ENCODE measurements around the gene MINPP1.
"Not testable (repeated sequence)": the region's sequence is repeated elsewhere in the genome, so short reads cannot be mapped to it uniquely, and the experiment has no call there.

Gene MINPP1

GRCh38 chr10:87504640-87505365, at the start of gene MINPP1:
Gene MINPP1 (plus strand): TSS chr10:87504893. CDS start chr10:87504916, 23 bp downstream.
- peak; percentile 93 for DNase-seq

DNA sequence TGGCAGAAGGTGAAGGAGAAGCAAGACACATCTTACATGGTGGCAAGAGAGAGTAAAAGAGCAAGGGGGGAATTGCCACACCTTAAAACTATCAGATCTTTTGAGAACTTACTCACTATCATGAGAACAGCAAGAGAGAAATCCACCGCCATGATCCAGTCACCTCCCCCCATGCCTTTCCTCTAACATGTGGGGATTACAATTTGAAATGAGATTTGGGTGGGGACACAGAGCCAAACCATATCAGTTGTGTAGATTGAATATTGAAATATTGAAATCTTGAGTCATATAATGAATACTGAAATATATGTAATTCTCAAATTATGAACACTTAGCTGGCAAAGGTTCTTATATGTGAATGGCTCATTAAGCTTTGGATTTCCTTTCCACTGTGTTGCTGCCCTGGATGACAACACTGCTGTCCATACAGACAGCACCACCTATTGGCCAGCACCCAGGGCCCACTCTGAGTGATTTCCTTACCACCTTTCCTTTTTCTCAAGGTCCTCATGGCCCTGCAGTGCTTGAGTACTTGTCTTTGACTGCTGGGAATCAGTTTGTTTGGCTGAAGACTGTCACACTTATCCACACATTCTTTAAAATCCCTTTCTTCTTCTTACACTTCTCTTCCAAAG, 48.0 kb upstream of the MINPP1 start:
- not testable (repeated sequence) for DNase-seq

DNA sequence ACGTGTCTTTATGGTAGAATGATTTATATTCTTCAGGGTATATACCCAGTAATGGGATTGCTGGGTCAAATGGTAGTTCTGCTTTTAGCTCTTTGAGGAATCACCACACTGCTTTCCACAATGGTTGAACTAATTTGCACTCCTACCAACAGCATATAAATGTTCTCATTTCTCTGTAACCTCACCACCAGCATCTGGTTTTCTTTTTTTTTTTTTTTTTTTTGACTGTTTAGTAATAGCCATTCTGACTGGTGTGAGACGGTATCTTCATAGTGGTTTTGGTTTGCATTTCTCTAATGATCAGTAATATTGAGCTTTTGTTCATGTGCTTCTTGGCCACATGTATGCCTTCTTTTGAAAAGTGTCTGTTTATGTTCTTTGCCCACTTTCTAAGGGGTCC, 42.9 kb upstream of the MINPP1 start:
- not testable (repeated sequence) for DNase-seq

- DNase-seq, result not testable (repeated sequence)
These were observed 37.8 kb upstream of the MINPP1 start for GRCh38 chr10:87466849-87467248.

DNA sequence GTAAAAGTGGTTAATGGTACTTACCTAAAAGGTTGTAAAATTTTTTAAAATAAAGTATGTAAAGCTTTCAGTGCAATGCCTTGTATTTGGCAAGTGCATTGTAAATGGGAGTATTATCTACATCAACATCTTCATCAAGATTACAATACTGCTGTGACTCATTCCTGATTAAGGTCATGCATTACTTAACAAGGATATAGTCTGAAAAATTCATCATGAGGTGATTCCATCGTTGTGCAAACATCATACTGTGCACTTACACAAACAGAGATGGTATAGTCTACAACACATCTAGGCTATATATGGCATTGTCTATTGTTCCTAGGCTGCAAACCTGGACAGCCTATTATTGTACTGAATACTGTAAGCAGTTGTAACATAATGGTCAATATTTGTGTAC, 16.0 kb upstream of the MINPP1 start:
- not testable (repeated sequence) for DNase-seq

DNA sequence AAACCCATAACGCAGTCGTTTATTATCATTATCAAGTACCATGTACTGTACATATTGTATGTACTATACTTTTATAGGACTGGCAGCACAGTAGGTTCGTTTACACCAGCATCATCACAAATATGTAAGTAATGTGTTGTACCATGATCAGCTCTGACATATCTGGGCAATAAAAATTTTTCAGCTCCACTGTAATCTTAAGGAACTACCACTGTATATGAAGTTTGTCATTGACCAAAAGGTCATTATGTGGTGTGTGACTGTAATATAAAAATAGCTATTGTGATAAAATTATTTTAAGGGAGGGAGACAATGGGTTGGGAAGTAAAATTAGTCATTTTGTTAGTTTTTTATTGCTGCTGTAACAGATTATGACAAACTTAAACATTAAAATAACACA, 14.4 kb upstream of the MINPP1 start:
- not testable (repeated sequence) for DNase-seq

DNA sequence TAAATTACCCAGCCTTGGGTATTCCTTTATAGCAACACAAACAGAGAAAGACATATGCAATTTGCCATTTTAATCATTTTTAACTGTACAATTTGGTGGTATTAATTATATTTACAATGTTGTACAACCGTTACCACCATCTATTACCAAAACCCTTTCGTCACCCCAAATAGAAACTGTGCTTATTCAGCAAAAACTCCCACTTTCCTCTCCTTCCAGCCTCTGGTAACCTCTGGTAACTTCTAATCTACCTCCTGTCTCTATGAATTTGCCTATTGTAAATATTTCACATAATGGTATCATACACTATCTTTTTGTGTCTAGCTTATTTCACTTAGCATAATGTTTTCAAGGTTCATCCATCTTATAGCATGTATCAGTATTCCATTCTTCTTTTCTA, 12.2 kb upstream of the MINPP1 start:
- DNase-seq, result not testable (repeated sequence)

DNA sequence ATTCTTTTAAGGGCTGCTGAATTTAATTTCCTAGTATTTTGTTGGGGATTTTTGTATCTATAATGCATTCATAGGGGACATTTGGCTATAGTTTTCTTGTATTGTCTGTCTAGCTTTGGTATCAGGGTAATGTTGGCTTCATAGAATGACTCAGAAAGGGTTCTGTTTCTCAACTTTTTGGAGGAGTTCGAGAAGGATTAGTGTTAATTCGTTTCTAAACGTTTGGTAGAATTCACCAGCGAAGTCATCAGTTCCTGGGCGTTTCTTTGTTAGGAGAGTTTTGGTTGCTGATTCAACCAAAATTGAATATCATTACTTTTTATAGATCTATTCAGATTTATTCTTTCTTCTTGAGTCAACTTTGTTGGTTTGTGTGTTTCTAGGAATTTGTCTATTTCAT, 9.2 kb upstream of the MINPP1 start:
- DNase-seq, result not testable (repeated sequence)

GRCh38 chr10:87497386-87497785, 7.3 kb upstream of the MINPP1 start:
- DNase-seq, result not testable (repeated sequence)

DNA sequence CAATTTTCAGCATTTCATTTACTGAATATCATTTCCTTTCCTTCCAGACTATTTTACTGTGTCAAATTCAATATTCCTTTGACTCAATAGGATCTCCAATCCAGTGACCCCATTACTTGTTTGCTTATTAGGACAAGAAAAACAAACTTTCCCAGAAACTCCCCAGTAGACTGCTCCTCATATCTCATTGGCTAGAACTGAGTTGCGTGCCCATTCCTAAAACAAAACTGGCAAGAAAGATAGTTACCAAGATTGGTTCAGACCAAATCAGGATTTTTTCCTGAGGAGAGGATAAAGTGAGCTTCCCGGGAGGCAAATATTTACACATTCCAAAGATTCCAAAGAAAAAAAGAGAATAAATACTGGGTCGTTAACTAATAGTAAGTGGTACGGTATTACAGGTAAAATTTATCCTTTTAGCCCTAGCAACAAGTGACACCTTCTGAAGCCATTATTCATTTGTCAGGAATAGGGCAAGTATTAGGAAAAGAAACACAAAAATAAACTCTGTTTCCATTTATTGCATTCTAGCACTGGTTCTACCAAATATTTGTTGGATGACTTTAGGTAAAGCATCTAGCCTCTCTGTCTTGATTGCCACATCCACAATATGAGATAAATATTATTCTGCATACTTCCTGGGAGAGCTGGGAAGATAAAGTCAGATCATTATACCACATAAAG, 6.4 kb upstream of the MINPP1 start:
- not testable (repeated sequence) for DNase-seq

GRCh38 chr10:87500646-87501048, 4.0 kb upstream of the MINPP1 start:
- no peak for DNase-seq

DNA sequence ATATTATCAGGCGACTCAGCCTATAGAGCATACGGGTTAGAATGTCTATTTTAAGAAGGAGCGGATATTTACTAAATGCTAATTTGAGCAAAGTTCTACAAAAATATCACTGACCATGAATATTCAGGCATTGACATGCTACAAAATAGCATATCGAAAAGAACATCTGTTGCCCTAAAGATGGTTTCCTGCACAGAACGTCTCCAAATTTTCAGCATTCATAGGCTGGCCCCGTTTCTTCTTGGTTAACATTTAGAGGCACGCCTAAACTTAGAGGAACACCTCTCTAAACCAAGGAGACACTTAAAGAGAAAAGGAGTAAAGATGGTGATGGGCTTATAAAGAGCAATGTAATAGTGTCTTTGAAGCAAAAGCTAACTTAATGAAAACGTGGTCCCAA, 1.3 kb upstream of the MINPP1 start:
- no peak for DNase-seq

DNA sequence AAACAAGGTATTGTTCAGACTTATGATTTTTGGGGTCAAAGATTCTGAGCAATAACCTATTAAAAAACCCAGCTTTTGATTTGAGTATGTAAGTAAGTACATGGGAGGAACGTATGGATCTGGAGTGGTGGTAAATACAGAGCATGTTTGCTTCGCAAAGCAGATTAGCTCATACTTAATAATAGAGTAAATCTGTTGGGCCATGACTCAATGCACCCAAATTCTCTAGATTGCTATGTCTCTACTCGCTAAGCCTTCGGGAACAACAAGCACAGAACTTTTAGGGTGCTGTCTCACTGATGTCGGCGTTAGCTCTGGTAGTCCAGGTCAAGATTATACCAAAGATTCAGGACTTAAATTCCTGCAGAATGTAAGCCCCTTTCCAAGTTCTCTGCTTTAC, 807 bp upstream of the MINPP1 start:
- DNase-seq, result no peak

DNA sequence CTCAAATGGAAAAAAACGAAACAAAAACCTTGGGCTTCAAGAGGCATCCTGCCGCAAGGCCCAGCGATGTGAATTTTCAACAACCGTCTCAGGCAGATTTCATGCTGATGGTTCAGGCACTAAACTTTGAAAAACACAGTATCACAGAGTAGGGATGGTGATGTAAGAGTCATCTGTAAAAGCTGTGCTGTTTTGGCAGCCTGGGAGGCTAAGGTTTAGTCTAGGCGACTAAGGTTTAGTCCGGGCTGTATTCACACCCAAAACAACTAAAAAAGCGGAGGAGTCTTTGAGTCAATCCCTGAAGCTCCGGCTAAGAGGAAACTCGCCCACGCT, 420 bp upstream of the MINPP1 start:
- DNase-seq, result no peak

GRCh38 chr10:87505366-87506111, 846 bp downstream of the MINPP1 start:
- peak; percentile 73 for DNase-seq

DNA sequence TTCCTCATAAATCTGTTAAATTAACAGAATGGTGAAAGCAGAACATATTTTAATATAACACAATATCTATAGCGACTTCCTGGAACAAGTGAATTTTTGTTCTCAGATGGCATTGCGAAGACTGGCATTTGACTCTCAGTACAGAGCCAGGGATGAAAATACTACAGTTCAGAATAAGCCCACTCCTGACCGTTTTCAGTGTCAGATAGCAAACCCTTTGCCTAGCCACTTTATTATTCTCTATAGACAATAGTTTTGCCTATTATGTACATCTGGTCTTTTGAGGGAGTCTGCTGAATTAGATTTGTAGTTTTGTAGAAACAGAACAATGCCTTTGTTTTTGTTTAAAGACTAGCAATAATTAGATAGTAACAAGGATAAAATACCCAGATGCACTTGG, 2.3 kb downstream of the MINPP1 start:
- DNase-seq, result no peak

GRCh38 chr10:87507879-87508483, 3.3 kb downstream of the MINPP1 start:
- no peak for DNase-seq

GRCh38 chr10:87508837-87509236, 4.1 kb downstream of the MINPP1 start:
- no peak for DNase-seq

- DNase-seq, result no peak
These were observed 5.3 kb downstream of the MINPP1 start for GRCh38 chr10:87510025-87510424.

DNA sequence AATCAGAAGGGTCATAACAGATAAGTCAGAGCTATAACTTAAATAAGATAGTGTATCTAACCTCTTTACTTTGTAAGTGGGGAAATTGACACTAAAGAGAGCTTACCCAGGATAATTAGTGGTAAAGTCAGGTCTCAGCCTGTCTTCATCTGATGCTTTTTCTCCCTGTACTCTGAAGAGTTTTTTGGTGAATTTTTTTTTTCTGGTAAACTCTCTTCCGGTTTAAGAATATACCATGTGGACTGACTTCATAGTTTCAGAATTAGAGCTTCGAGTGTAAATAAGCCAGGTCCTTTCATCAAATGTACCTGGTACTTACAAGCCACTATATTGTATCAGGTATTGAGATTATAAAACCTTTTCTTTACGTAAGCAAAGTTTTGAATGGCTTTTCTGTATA, 6.8 kb downstream of the MINPP1 start:
- DNase-seq, result no peak

DNA sequence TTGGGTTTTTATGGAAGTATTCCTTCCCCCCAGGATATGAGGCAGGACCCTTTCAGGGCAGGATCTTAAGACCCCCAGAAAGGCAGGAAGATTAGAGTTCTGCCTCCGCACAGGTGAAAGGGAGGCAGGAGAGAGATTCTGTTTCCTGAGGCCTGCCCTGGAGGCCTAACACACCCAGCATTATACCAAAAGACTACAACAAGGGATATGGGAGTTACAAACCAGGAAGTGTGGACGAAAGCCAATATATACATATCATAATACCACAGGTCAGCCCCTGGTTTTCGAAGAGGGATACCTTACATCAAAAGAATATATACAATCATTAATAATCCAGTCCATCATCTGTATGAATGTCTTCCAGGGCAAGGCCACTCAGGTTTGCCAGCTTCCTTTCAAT, 14.2 kb downstream of the MINPP1 start:
- DNase-seq, result no peak

DNA sequence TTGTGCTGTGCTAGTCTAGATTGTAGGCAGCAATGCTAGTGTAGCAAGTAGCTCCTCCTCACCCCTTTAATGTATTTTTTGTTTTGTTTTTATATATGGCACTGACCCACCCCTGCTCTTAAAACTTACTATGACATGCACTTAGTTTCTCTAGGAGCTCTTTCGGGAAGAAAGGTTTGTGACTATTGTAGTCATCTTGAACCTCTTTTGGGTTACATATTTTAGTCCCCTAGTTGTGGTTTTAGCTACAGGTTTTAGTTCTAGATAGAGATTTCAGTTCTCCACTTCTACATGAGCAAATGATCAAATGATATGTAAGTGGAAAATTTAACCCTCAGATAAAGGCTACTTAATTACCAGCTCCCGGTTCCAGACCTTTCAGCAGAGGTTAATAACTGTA, 14.9 kb downstream of the MINPP1 start:
- DNase-seq, result no peak

DNA sequence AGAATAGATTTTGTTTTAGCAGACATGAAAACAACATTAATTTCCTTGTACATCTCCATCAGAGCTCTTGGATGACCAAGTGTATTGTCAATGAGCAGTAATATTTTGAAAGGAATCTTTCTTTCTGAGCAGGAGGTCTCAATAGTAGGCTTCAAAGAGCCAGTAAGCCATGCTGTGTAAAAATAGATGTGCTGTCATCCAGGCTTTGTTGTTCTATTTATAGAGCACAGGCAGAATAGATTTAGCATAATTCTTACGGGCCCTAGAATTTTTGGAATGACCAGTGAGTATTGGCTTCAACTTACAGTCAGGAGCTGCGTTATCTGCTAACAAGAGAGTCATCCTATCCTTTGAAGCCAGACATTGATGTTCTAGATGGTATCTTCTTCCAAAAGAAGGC, 19.0 kb downstream of the MINPP1 start:
- no peak for DNase-seq
